Measurements from ENCODE around the gene SYT1. TPM values are rescaled to one million over a fixed set of nuclear protein-coding genes. Genes with fewer than 3 reads are reported as not detected.
"Not testable (repeated sequence)": the region's sequence is repeated elsewhere in the genome, so short reads cannot be mapped to it uniquely, and the experiment has no call there.

SYT1 gene
- polyA plus RNA-seq, 1 donor: 1.0 TPM

GRCh38 chr12:79414252-79414651 lies 549.7 kb downstream of the SYT1 start:
- no peak for DNase-seq

GRCh38 chr12:79415321-79415720 lies 550.7 kb downstream of the SYT1 start:
- DNase-seq: no peak

GRCh38 chr12:79415746-79416435 lies 551.3 kb downstream of the SYT1 start:
- DNase-seq: no peak

- no peak for DNase-seq
These were observed 555.6 kb downstream of the SYT1 start for GRCh38 chr12:79420146-79420618.

GRCh38 chr12:79421236-79421740 lies 556.7 kb downstream of the SYT1 start:
- DNase-seq: no peak

- DNase-seq: no peak
These were observed 557.7 kb downstream of the SYT1 start for GRCh38 chr12:79422060-79422812.

GRCh38 chr12:79423560-79423959 lies 559.0 kb downstream of the SYT1 start:
- no peak for DNase-seq

- DNase-seq: no peak
These were observed 559.6 kb downstream of the SYT1 start for GRCh38 chr12:79424109-79424721.

GRCh38 chr12:79426121-79426520 lies 561.5 kb downstream of the SYT1 start:
- no peak for DNase-seq

GRCh38 chr12:79426744-79427143 lies 562.2 kb downstream of the SYT1 start:
- DNase-seq: not testable (repeated sequence)

GRCh38 chr12:79433465-79434072 lies 569.0 kb downstream of the SYT1 start:
- no peak for DNase-seq

- no peak for DNase-seq
These were observed 570.0 kb downstream of the SYT1 start for GRCh38 chr12:79434561-79434960.

- DNase-seq: no peak
These were observed 571.2 kb downstream of the SYT1 start for GRCh38 chr12:79435742-79436141.

- no peak for DNase-seq
These were observed 574.1 kb downstream of the SYT1 start for GRCh38 chr12:79438480-79439174.

GRCh38 chr12:79439175-79439825 lies 574.7 kb downstream of the SYT1 start:
- DNase-seq: no peak

GRCh38 chr12:79441534-79441933 lies 577.0 kb downstream of the SYT1 start:
- no peak for DNase-seq

- no peak for DNase-seq
These were observed 577.8 kb downstream of the SYT1 start for GRCh38 chr12:79442396-79442795.

GRCh38 chr12:79444089-79444488 lies 579.5 kb downstream of the SYT1 start:
- DNase-seq: no peak

GRCh38 chr12:79448816-79449215 lies 584.2 kb downstream of the SYT1 start:
- DNase-seq: no peak

- DNase-seq: no peak
These were observed 586.8 kb downstream of the SYT1 start for GRCh38 chr12:79451365-79451764.

GRCh38 chr12:79451978-79452377 lies 587.4 kb downstream of the SYT1 start:
- DNase-seq: peak; percentile 43

- no peak for DNase-seq
These were observed 588.3 kb downstream of the SYT1 start for GRCh38 chr12:79452906-79453305.
